Adipocyte (in vitro differentiated cells): ENCODE data around the gene WLS.
A peak's percentile ranks its signal among the peaks of the same experiment; 100 is the strongest.

Experiments used
- DNase-seq: peaks from one replicate; pipeline ENCODE4 v3.0.0-alpha.2; 2015; ENCODE audit warnings: low read depth
- H3K27me3 ChIP-seq: replicated peaks from 2 replicates; pipeline ENCODE4 v1.7.0; 2013; ENCODE audit warnings: mild to moderate bottlenecking, low read length, moderate library complexity; ENCODE audit not compliant: control insufficient read depth, insufficient read depth
- H3K36me3 ChIP-seq: 2 replicates; pipeline ENCODE4 v1.7.0; 2013; ENCODE audit warnings: low read length, mild to moderate bottlenecking, moderate library complexity; ENCODE audit not compliant: control insufficient read depth, insufficient read depth, severe bottlenecking
- H3K4me1 ChIP-seq: 2 replicates; pipeline ENCODE4 v1.7.0; 2013; ENCODE audit warnings: mild to moderate bottlenecking, low read length, moderate library complexity; ENCODE audit not compliant: control insufficient read depth, insufficient read depth
- H3K4me3 ChIP-seq: 2 replicates; pipeline ENCODE4 v1.7.0; 2013; ENCODE audit warnings: mild to moderate bottlenecking, low read length, moderate library complexity
- H3K9ac ChIP-seq: 2 replicates; pipeline ENCODE4 v1.7.0; 2013; ENCODE audit warnings: mild to moderate bottlenecking, low read length, moderate library complexity
- H3K9me3 ChIP-seq: 2 replicates; pipeline ENCODE4 v1.7.0; 2013; ENCODE audit warnings: mild to moderate bottlenecking, low read length, moderate library complexity; ENCODE audit not compliant: control insufficient read depth

WLS gene

DNA sequence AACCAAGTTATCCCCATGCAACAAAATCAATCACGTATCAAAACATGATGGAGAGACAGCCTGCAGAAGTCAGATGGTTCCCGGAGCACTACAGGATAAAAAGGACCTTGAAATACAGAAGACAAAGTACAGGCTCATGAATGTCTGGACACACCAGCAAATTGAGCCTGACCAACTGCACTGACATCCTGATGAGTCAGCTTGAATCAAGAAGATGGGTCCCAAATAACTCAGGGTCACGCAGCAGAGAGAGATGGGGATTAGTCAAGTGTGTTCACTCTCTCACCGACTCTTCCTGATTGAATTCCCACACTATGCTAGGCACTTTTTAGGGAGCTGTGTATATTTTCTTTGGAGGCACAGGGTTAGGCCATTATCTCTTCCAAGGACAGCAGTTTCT is 110.8 kb downstream of the WLS start:
- Histone ChIP-seq H3K4me1 (peaks cover 10% of the 10 kb centered on the region), H3K4me3 (no peak overlapping the region), H3K36me3 (peaks cover 19% of the 10 kb centered on the region), H3K9ac (no peak overlapping the region), H3K9me3 (no peaks in the 10 kb centered on the region), H3K27me3 (no peaks in the 10 kb centered on the region)
- peak; percentile 47 for DNase-seq

DNA sequence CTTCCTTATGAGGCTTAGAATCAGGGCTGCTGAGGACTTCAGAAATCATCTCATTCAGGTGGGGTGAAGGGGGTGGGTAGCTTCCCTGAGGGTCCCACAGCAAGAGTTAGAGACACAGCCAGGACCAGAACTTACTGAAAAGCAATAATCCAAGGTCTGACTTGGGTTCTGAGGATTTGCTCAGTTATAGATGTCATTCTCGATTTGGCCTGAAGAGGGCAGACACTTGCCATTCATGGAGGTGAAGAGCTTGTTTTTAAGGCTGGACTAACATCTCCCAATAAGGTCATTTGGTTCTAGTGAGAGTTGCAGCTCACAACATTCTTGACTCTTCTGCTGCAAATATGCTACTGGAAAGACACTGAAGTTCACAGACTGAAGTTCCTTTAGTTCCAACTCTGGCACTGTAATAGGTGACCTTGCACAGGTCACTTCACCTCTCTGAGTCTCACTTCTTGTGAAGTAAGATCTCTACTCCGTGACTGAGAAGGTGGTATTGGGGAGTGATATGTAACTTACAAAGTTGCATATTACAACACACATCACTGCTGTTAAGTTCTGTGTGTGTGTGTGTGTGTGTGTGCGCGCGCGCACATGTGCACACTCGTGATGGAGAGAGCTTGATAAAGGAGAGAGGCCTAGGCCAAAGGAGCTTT is 112.1 kb downstream of the WLS start:
- no peak overlapping the region for H3K9ac ChIP-seq
- H3K4me3 ChIP-seq: no peak overlapping the region
- peaks cover 10% of the 10 kb centered on the region for H3K4me1 ChIP-seq
- peaks cover 11% of the 10 kb centered on the region for H3K36me3 ChIP-seq
- peak; percentile 89 for DNase-seq
- no peaks in the 10 kb centered on the region for H3K9me3 ChIP-seq
- H3K27me3 ChIP-seq: no peaks in the 10 kb centered on the region

GRCh38 chr1:68119445-68119844 is 112.9 kb downstream of the WLS start:
- H3K4me1 ChIP-seq: peaks cover 10% of the 10 kb centered on the region
- no peaks in the 10 kb centered on the region for H3K27me3 ChIP-seq
- H3K9me3 ChIP-seq: no peaks in the 10 kb centered on the region
- H3K4me3 ChIP-seq: no peak overlapping the region
- DNase-seq: no peak
- peaks cover 7% of the 10 kb centered on the region for H3K36me3 ChIP-seq
- no peak overlapping the region for H3K9ac ChIP-seq

DNA sequence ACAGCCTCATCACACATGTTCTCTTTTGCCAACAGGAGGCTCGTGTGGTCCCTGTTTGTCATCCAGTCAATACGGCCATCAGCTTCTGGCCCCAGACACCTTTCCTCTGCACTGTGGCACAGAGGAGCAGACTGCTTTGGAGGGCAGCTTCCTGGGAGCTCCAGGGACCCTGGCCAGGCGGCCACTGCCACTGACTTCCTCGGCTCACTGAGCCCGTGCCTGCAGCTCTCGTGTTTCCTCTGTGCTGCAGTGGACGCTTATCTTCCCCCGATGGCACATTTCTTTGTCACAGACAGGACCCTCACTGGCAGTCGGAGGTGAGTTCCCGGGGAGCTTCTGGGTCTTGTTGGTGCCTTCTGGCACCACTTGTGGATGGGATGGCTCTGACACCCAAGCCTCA is 114.9 kb downstream of the WLS start:
- Histone ChIP-seq H3K9me3 (no peaks in the 10 kb centered on the region), H3K27me3 (no peaks in the 10 kb centered on the region), H3K9ac (peak overlapping the region; percentile 51), H3K36me3 (peaks cover 7% of the 10 kb centered on the region), H3K4me1 (peaks cover 16% of the 10 kb centered on the region), H3K4me3 (no peak overlapping the region)
- no peak for DNase-seq

GRCh38 chr1:68116643-68117235 is 115.6 kb downstream of the WLS start:
- H3K9ac ChIP-seq: peak overlapping the region; percentile 51
- H3K27me3 ChIP-seq: no peaks in the 10 kb centered on the region
- peaks cover 1% of the 10 kb centered on the region for H3K36me3 ChIP-seq
- DNase-seq: peak; percentile 81
- peaks cover 21% of the 10 kb centered on the region for H3K4me1 ChIP-seq
- no peaks in the 10 kb centered on the region for H3K9me3 ChIP-seq
- H3K4me3 ChIP-seq: peak overlapping the region; percentile 51

DNA sequence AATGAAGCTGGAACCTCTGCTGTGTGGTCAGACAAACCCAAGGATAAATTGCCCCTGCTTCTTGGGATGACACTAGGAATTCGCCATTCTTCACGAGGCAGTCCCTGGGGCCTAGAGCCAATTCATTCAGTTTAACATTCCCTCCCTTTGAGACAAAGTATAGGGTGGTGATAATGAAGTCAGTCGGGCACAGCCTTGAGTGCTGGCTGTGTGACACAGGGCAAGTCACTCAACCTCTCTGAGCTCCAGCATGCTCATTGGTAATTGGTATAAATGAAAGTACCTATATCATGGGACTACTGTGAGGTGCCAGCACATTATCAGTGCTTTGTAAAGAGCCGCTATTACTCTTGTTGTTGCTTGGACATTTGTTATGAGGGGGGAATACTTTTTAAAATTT is 117.0 kb downstream of the WLS start:
- Histone ChIP-seq H3K4me3 (no peak overlapping the region), H3K9me3 (no peaks in the 10 kb centered on the region), H3K36me3 (no peaks in the 10 kb centered on the region), H3K27me3 (no peaks in the 10 kb centered on the region), H3K4me1 (peaks cover 23% of the 10 kb centered on the region), H3K9ac (no peak overlapping the region)
- DNase-seq: no peak

GRCh38 chr1:68113966-68114365 is 118.4 kb downstream of the WLS start:
- no peak overlapping the region for H3K9ac ChIP-seq
- no peaks in the 10 kb centered on the region for H3K27me3 ChIP-seq
- no peaks in the 10 kb centered on the region for H3K36me3 ChIP-seq
- H3K9me3 ChIP-seq: no peaks in the 10 kb centered on the region
- H3K4me3 ChIP-seq: no peak overlapping the region
- no peak for DNase-seq
- peaks cover 22% of the 10 kb centered on the region for H3K4me1 ChIP-seq

GRCh38 chr1:68112835-68113243 is 119.5 kb downstream of the WLS start:
- H3K36me3 ChIP-seq: no peaks in the 10 kb centered on the region
- H3K4me3 ChIP-seq: no peak overlapping the region
- no peaks in the 10 kb centered on the region for H3K9me3 ChIP-seq
- peak; percentile 54 for DNase-seq
- no peaks in the 10 kb centered on the region for H3K27me3 ChIP-seq
- H3K9ac ChIP-seq: no peak overlapping the region
- peaks cover 22% of the 10 kb centered on the region for H3K4me1 ChIP-seq

DNA sequence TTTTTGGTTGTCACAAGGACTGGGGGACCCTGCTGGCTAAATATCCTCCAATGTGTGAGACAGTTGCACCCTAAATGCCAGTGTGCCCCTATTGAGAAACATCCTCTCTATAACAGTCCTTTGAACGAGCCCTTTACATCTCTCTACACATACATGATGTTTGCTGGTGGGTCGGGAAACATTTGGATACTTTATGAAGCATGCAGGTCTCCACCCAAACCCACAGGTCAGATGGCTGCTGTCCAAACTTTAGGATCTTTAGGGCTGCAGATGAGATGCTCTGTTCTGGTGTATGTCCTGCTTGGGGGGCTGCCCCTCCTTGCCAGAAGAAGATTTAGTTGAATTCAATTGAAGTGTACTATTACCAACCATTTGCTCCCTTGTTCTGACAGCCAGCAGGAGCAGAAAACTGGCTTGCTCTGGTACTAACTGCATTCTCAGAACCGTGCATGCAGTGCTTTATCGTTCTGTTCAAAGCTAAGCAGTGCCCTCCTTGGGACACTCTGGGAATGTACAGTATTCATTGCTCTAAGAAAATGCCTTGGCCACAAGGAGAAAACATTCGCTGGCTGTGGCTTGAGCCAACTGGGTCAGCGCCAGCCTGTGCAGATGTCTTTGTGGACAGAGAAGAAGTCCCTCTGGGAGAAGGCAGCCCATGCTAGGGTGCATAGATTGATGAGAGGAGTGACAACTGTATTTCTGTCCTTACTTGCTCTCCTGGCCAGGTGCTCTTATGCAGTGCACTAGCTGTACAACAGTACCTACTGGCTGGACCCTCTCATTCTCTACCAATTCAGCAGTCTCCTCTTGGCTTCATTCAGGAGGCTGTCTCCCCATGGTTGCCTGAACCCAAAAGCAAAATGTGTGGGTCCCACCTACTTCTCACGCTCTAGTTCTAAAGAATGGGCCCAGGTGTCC is 120.5 kb downstream of the WLS start:
- H3K9me3 ChIP-seq: no peaks in the 10 kb centered on the region
- no peaks in the 10 kb centered on the region for H3K27me3 ChIP-seq
- H3K4me1 ChIP-seq: peaks cover 16% of the 10 kb centered on the region
- no peak overlapping the region for H3K4me3 ChIP-seq
- peak; percentile 92 for DNase-seq
- no peak overlapping the region for H3K9ac ChIP-seq
- H3K36me3 ChIP-seq: no peaks in the 10 kb centered on the region

GRCh38 chr1:68107771-68108170 is 124.6 kb downstream of the WLS start:
- H3K4me3 ChIP-seq: no peak overlapping the region
- H3K27me3 ChIP-seq: no peaks in the 10 kb centered on the region
- H3K9me3 ChIP-seq: no peaks in the 10 kb centered on the region
- no peaks in the 10 kb centered on the region for H3K36me3 ChIP-seq
- H3K4me1 ChIP-seq: peaks cover 18% of the 10 kb centered on the region
- no peak for DNase-seq
- H3K9ac ChIP-seq: no peak overlapping the region

GRCh38 chr1:68103884-68104554 is 128.3 kb downstream of the WLS start:
- Histone ChIP-seq H3K36me3 (no peaks in the 10 kb centered on the region), H3K9ac (no peak overlapping the region), H3K9me3 (no peaks in the 10 kb centered on the region), H3K4me1 (peaks cover 4% of the 10 kb centered on the region), H3K4me3 (no peak overlapping the region), H3K27me3 (no peaks in the 10 kb centered on the region)
- DNase-seq: peak; percentile 28
